ENCODE measurements around the gene AP2A1.

AP2A1 gene

GRCh38 chr19:49839713-49840112, 72.9 kb downstream of the AP2A1 start:
- DNase-seq (ENCODE audit: low read depth, low spot score), result no peak
- POLR2A ChIA-PET, result no interaction called here
- no peak overlapping the region for H3K4me3 ChIP-seq (ENCODE audit: low read depth, low read length)
- CTCF ChIA-PET, result interaction anchor here (0.6 to 1.0 kb wide), 2 partner anchors 11 to 104 kb away, joined by 3 to 4 read pairs; partner anchors contain the start of gene PTOV1
- TF ChIP-seq CTCF (IDR thresholded peaks at IDR 0.05; ENCODE audit: insufficient read depth, low read length, missing control alignments), result no peak

- POLR2A ChIA-PET, result no interaction called here
- H3K4me3 ChIP-seq (ENCODE audit: low read depth, low read length), result no peak overlapping the region
- CTCF ChIA-PET, result interaction anchor here (0.6 to 1.0 kb wide), 2 partner anchors 11 to 104 kb away, joined by 3 to 4 read pairs; partner anchors contain the start of gene PTOV1
- DNase-seq (ENCODE audit: low read depth, low spot score), result no peak
- no peak for TF ChIP-seq CTCF (IDR thresholded peaks at IDR 0.05; ENCODE audit: insufficient read depth, low read length, missing control alignments)
These were observed 73.5 kb downstream of the AP2A1 start for GRCh38 chr19:49840321-49840720.

- CTCF ChIA-PET, result no interaction called here
- no peak for TF ChIP-seq CTCF (IDR thresholded peaks at IDR 0.05; ENCODE audit: insufficient read depth, low read length, missing control alignments)
These were observed 74.0 kb downstream of the AP2A1 start for GRCh38 chr19:49840736-49841249.

GRCh38 chr19:49843265-49843664, 76.5 kb downstream of the AP2A1 start:
- no peak overlapping the region for H3K4me3 ChIP-seq (ENCODE audit: low read depth, low read length)
- ChIA-PET CTCF (interaction anchor here (1.5 kb wide), 1 partner anchor 14 kb away, joined by 3 read pairs; no protein-coding TSS in a partner anchor), POLR2A (no interaction called here)
- DNase-seq (ENCODE audit: low read depth, low spot score), result no peak
- no peak for TF ChIP-seq CTCF (IDR thresholded peaks at IDR 0.05; ENCODE audit: insufficient read depth, low read length, missing control alignments)

More at GRCh38 chr19:49840736-49841249, 74.0 kb downstream of the AP2A1 start:
- POLR2A ChIA-PET, result no interaction called here
- DNase-seq (ENCODE audit: low read depth, low spot score), result no peak
- H3K4me3 ChIP-seq (ENCODE audit: low read depth, low read length), result no peak overlapping the region

GRCh38 chr19:49844138-49845095, 77.6 kb downstream of the AP2A1 start:
- CTCF ChIA-PET, result interaction anchor here (1.5 kb wide), 2 partner anchors 13 to 19 kb away, joined by 3 to 5 read pairs; no protein-coding TSS in a partner anchor
- DNase-seq (ENCODE audit: low read depth, low spot score), result no peak
- no peak for TF ChIP-seq CTCF (IDR thresholded peaks at IDR 0.05; ENCODE audit: insufficient read depth, low read length, missing control alignments)
- H3K4me3 ChIP-seq (ENCODE audit: low read depth, low read length), result no peak overlapping the region
- POLR2A ChIA-PET, result interaction anchor here (0.6 kb wide), 1 partner anchor 49 kb away, joined by 3 read pairs; no protein-coding TSS in a partner anchor

- no peak overlapping the region for H3K4me3 ChIP-seq (ENCODE audit: low read depth, low read length)
- TF ChIP-seq CTCF (IDR thresholded peaks at IDR 0.05; ENCODE audit: insufficient read depth, low read length, missing control alignments), result no peak
- ChIA-PET CTCF (interaction anchor here (1.5 kb wide), 1 partner anchor 20 kb away, joined by 5 read pairs; no protein-coding TSS in a partner anchor), POLR2A (no interaction called here)
- DNase-seq (ENCODE audit: low read depth, low spot score), result no peak
These were observed 78.6 kb downstream of the AP2A1 start for GRCh38 chr19:49845414-49845813.

Measured in AG04449 (cell line).